GM23338 (cell line): ENCODE results near the gene GPR162. TPM values are rescaled to one million over a fixed set of nuclear protein-coding genes. Genes with fewer than 3 reads are reported as not detected.

ENCODE experiments used
- ATAC-seq: fragments of 200-7000 bp; cut with Tn5 transposase; 3 replicates; pipeline ENCODE4 v1.9.1; 2020
- DNase-seq: peaks from one replicate; pipeline ENCODE4 v3.0.0-alpha.2; 2015; ENCODE audit warnings: low spot score
- H2AFZ ChIP-seq: fragments of 200-600 bp; sonication (generic); 2 replicates; pipeline ENCODE4 v1.8.0; 2016; ENCODE audit warnings: antibody characterized with exemption, mild to moderate bottlenecking, moderate library complexity
- H3F3A ChIP-seq: fragments of 200-600 bp; sonication (generic); replicated peaks from 2 replicates; pipeline ENCODE4 v1.8.0; 2017; ENCODE audit warnings: antibody characterized with exemption, mixed run types, low read depth
- H3K27ac ChIP-seq: fragments of 200-600 bp; sonication (generic); 2 replicates; pipeline ENCODE4 v1.6.1; 2016; ENCODE audit warnings: low read depth
- H3K27me3 ChIP-seq: fragments of 200-600 bp; sonication (generic); 2 replicates; pipeline ENCODE4 v1.8.0; 2016; ENCODE audit warnings: mild to moderate bottlenecking, mixed run types, moderate library complexity; ENCODE audit not compliant: insufficient read depth
- H3K36me3 ChIP-seq: fragments of 200-600 bp; sonication (generic); 2 replicates; pipeline ENCODE4 v1.8.0; 2016; ENCODE audit warnings: mild to moderate bottlenecking; ENCODE audit not compliant: insufficient read depth
- H3K4me1 ChIP-seq: fragments of 200-600 bp; sonication (generic); 2 replicates; pipeline ENCODE4 v1.8.0; 2016; ENCODE audit warnings: mild to moderate bottlenecking, moderate library complexity; ENCODE audit not compliant: insufficient read depth
- H3K4me2 ChIP-seq: fragments of 200-600 bp; sonication (generic); 2 replicates; pipeline ENCODE4 v1.7.1; 2017; ENCODE audit warnings: mixed run types
- H3K4me3 ChIP-seq: fragments of 200-600 bp; sonication (generic); 2 replicates; pipeline ENCODE4 v1.6.1; 2016; ENCODE audit warnings: mixed run types
- H3K79me2 ChIP-seq: fragments of 200-600 bp; sonication (generic); replicated peaks from 2 replicates; pipeline ENCODE4 v1.8.0; 2017; ENCODE audit warnings: mild to moderate bottlenecking; ENCODE audit not compliant: insufficient read depth
- H3K9me2 ChIP-seq: fragments of 200-600 bp; sonication (generic); 2 replicates; pipeline ENCODE4 v1.8.0; 2017; ENCODE audit not compliant: insufficient read depth
- H4K20me1 ChIP-seq: fragments of 200-600 bp; sonication (generic); replicated peaks from 2 replicates; pipeline ENCODE4 v1.8.0; 2017; ENCODE audit warnings: mild to moderate bottlenecking; ENCODE audit not compliant: insufficient read depth
- H3K27ac Mint-ChIP-seq: 2 replicates; pipeline ENCODE4 v1.8.0; 2020; ENCODE audit warnings: inconsistent platforms, mild to moderate bottlenecking, moderate library complexity, mixed read lengths
- H3K27me3 Mint-ChIP-seq: 3 replicates; pipeline ENCODE4 v1.8.0; 2022; ENCODE audit warnings: low read depth, mild to moderate bottlenecking, moderate library complexity, mixed read lengths, inconsistent platforms; ENCODE audit not compliant: insufficient read depth, poor library complexity
- H3K36me3 Mint-ChIP-seq: 3 replicates; pipeline ENCODE4 v1.8.0; 2021; ENCODE audit warnings: low read depth, mild to moderate bottlenecking, inconsistent platforms, moderate library complexity, mixed read lengths
- H3K4me1 Mint-ChIP-seq: 3 replicates; pipeline ENCODE4 v1.8.0; 2020; ENCODE audit warnings: mild to moderate bottlenecking, inconsistent platforms, mixed read lengths
- H3K4me3 Mint-ChIP-seq: 3 replicates; pipeline ENCODE4 v1.8.0; 2021; ENCODE audit warnings: moderate library complexity, mild to moderate bottlenecking, inconsistent platforms, mixed read lengths
- H3K9me3 Mint-ChIP-seq: 3 replicates; pipeline ENCODE4 v1.8.0; 2020; ENCODE audit warnings: moderate library complexity, mild to moderate bottlenecking, inconsistent platforms, mixed read lengths
- CREB1 ChIP-seq: fragments of 250-450 bp; sonication (Bioruptor Pico); IDR thresholded peaks from 2 replicates; pipeline ENCODE4 v1.5.0; 2020; ENCODE audit warnings: low read depth, mild to moderate bottlenecking, moderate library complexity
- ETS1 ChIP-seq: IDR thresholded peaks from 2 replicates; pipeline ENCODE4 v1.6.1; 2016; ENCODE audit warnings: antibody characterized with exemption
- EZH2phosphoT487 ChIP-seq: fragments of 200-600 bp; sonication (generic); IDR thresholded peaks from one replicate; pipeline ENCODE4 v1.8.1; 2018; ENCODE audit warnings: antibody characterized with exemption; ENCODE audit not compliant: unreplicated experiment
- JUNB ChIP-seq: IDR thresholded peaks from one replicate; pipeline ENCODE4 v1.6.1; 2016; ENCODE audit warnings: antibody characterized with exemption; ENCODE audit not compliant: unreplicated experiment
- POLR2AphosphoS5 ChIP-seq: IDR thresholded peaks from 2 replicates; pipeline ENCODE4 v1.6.1; 2016; ENCODE audit warnings: antibody characterized with exemption, low read depth
- REST ChIP-seq: IDR thresholded peaks from one replicate; pipeline ENCODE4 v1.6.1; 2018; ENCODE audit warnings: antibody characterized with exemption; ENCODE audit not compliant: unreplicated experiment
- STAT1 ChIP-seq: IDR thresholded peaks from one replicate; pipeline ENCODE4 v1.6.1; 2016; ENCODE audit warnings: antibody characterized with exemption; ENCODE audit not compliant: unreplicated experiment
- ZNF114 ChIP-seq: fragments of 250-450 bp; sonication (Bioruptor Pico); IDR thresholded peaks from 2 replicates; pipeline ENCODE4 v1.5.0; 2020; ENCODE audit warnings: mild to moderate bottlenecking, moderate library complexity
- polyA plus RNA-seq: library from polyadenylated mRNA; unstranded; fragments of >200 nt; fragmentation: Nextera tagmentation; extraction: Ambion mirVana; gene quantifications from 2 replicates; pipeline ENCODE4 v1.2.1, GENCODE V29; 2016
- total RNA-seq: library from RNA; depleted of rRNA; stranded (reverse); fragments of >200 nt; shearing (Covaris generic); gene quantifications from 2 replicates; pipeline ENCODE4 v1.2.3, GENCODE V29; 2014
- TF ChIP-seq, protein P1 (sequence below), 2 experiments: fragments of 200-600 bp in 1 of 2; sonication (generic) in 1 of 2; conservative IDR thresholded peaks; 2 replicates each; pipeline versions ENCODE4 v1.5.1 to v1.6.1; 2016 to 2017; ENCODE audit warnings: antibody characterized with exemption in 2 of 2, low read depth in 2 of 2, mild to moderate bottlenecking in 2 of 2, moderate library complexity in 1 of 2

GPR162 gene
- total and polyA plus RNA-seq, 2 experiments from 2014 or later, result 4.7 to 5.0 TPM

DNA sequence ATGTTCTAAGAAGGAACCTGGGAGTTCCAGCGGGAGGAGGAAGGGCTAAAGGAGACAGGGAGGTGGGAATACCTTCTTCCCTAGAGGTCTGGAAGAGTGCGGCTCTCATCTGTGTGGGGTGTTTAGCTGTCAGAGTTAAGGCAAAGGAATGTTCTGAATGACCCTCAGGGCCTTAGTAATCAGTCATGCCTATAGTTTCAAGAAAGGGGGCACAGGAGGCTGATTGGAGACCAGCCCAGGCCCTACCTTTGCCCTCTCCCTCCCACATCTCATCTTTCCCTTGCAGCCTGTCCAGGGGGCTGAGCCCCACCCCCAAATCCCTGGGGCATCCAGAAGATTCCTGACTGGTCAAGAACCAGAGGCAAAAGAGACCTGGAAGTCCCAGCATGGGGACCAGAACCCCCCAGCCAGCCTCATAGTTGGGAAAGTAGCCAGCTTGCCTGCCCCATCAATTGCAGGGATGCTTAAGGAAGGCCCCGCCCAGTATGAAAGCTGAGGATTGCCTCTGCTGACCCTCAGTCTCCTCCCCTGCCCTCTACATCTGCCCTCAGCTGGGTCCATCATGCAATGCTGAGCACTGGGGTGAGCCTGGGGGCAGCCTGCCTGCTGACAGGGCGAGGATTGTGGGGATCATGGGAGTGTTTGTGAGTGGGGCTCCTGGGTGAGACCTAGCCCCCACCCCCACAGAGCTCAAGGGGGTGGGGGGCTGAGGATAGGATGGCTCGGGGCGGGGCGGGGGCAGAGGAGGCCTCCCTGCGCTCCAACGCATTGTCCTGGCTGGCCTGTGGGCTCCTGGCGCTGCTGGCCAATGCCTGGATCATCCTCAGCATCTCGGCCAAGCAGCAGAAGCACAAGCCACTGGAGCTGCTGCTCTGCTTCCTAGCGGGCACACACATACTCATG, 1.8 kb downstream of the GPR162 start (continued):
- TF ChIP-seq REST (no peak), CREB1 (CRISPR knock-in tag) (no peak), POLR2AphosphoS5 (no peak), ETS1 (no peak), STAT1 (no peak), JUNB (no peak), ZNF114 (CRISPR knock-in tag) (no peak), EZH2phosphoT487 (no peak)
- TF ChIP-seq, protein P1, sequence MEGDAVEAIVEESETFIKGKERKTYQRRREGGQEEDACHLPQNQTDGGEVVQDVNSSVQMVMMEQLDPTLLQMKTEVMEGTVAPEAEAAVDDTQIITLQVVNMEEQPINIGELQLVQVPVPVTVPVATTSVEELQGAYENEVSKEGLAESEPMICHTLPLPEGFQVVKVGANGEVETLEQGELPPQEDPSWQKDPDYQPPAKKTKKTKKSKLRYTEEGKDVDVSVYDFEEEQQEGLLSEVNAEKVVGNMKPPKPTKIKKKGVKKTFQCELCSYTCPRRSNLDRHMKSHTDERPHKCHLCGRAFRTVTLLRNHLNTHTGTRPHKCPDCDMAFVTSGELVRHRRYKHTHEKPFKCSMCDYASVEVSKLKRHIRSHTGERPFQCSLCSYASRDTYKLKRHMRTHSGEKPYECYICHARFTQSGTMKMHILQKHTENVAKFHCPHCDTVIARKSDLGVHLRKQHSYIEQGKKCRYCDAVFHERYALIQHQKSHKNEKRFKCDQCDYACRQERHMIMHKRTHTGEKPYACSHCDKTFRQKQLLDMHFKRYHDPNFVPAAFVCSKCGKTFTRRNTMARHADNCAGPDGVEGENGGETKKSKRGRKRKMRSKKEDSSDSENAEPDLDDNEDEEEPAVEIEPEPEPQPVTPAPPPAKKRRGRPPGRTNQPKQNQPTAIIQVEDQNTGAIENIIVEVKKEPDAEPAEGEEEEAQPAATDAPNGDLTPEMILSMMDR (conservative IDR thresholded peaks at IDR 0.05; ENCODE audit: low read depth in 2 of 2), result no peak

DNA sequence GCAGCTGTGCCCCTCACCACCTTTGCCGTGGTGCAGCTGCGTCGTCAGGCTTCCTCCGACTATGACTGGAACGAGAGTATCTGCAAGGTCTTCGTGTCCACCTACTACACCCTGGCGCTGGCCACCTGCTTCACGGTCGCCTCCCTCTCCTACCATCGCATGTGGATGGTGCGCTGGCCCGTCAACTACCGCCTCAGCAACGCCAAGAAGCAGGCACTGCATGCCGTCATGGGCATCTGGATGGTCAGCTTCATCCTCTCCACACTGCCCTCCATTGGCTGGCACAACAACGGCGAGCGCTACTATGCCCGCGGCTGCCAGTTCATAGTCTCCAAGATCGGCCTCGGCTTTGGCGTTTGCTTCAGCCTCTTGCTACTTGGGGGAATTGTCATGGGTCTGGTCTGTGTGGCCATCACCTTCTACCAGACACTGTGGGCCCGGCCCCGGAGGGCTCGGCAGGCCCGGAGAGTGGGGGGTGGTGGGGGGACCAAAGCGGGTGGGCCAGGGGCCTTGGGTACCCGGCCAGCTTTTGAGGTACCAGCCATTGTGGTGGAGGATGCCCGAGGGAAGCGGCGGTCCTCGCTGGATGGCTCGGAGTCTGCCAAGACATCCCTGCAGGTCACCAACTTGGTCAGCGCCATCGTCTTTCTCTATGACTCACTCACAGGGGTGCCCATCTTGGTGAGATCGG, 2.6 kb downstream of the GPR162 start:
- Histone ChIP-seq H3K27ac (no peak overlapping the region), H2AFZ (no peak overlapping the region), H3K36me3 (no peaks in the 10 kb centered on the region), H3K27me3 (peaks cover 57% of the 10 kb centered on the region), H3K9me2 (no peaks in the 10 kb centered on the region), H3K4me2 (no peak overlapping the region), H3K79me2 (no peaks in the 10 kb centered on the region), H3F3A (peaks cover 21% of the 10 kb centered on the region), H4K20me1 (no peaks in the 10 kb centered on the region), H3K4me3 (no peak overlapping the region), H3K4me1 (peaks cover 49% of the 10 kb centered on the region)
- Mint-ChIP-seq H3K27ac (no peak overlapping the region), H3K9me3 (no peaks in the 10 kb centered on the region), H3K36me3 (peaks cover 7% of the 10 kb centered on the region; the same call in 2 of the 3 replicates), H3K27me3 (peaks cover 35% of the 10 kb centered on the region), H3K4me1 (peaks cover 65% of the 10 kb centered on the region), H3K4me3 (no peak overlapping the region; the same call in 2 of the 3 replicates)
- TF ChIP-seq REST (no peak), EZH2phosphoT487 (no peak), JUNB (no peak), STAT1 (no peak), CREB1 (CRISPR knock-in tag) (no peak)
- ATAC-seq (no peak), DNase-seq (no peak)
